ENCODE data around the gene ZNF783.

Gene ZNF783

DNA sequence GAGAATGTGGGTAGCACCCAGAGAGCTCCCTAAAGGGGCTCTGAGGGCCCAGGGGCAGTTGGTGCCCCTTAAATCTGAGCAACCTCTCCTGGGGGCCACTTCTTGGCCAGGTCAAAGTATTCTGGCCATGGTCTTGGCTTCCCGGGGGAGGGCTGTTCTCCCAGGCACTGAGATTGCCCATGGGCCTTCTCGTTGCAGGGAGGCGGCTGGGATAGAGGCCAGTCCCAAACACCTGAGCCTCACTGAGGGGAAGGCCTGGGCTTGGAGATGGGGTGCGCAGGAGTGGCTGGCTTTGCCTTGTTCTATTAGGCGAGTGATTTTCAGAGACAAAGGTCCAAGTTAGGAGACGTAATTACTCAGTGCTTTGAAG lies 33.5 kb downstream of the ZNF783 start:
- H3K27ac ChIP-seq (ENCODE audit: low read depth, low read length): no peak overlapping the region
- no peak for TF ChIP-seq EZH2phosphoT487 (IDR thresholded peaks at IDR 0.05; ENCODE audit: borderline replicate concordance, low read length)
- TF ChIP-seq, protein P1, sequence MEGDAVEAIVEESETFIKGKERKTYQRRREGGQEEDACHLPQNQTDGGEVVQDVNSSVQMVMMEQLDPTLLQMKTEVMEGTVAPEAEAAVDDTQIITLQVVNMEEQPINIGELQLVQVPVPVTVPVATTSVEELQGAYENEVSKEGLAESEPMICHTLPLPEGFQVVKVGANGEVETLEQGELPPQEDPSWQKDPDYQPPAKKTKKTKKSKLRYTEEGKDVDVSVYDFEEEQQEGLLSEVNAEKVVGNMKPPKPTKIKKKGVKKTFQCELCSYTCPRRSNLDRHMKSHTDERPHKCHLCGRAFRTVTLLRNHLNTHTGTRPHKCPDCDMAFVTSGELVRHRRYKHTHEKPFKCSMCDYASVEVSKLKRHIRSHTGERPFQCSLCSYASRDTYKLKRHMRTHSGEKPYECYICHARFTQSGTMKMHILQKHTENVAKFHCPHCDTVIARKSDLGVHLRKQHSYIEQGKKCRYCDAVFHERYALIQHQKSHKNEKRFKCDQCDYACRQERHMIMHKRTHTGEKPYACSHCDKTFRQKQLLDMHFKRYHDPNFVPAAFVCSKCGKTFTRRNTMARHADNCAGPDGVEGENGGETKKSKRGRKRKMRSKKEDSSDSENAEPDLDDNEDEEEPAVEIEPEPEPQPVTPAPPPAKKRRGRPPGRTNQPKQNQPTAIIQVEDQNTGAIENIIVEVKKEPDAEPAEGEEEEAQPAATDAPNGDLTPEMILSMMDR (IDR thresholded peaks at IDR 0.05; ENCODE audit: low read depth, low read length, poor library complexity, severe bottlenecking): no peak
- no peaks in the 10 kb centered on the region for H3F3A ChIP-seq (ENCODE audit: control insufficient read depth, insufficient read depth)

DNA sequence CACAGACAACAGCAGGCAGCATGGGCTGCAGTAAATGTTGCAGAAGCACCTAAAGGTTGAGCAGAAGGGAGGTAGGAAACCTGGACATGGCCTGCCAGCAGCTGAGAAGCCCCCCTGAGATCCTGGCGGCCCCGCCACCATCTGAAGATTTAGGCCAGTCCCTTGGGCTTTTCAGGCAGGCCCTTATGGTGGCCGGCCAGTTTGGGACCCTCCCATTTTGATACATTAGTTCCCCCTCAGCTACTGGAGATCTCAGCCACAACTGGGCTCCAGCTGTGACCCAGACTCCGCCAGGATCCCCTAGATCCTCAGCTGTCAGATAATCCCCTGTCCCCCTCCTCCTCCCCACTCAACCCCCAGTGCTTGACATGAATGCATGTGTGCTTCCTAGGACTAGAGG lies 34.4 kb downstream of the ZNF783 start:
- Histone ChIP-seq H3K27ac (ENCODE audit: low read depth, low read length) (no peak overlapping the region), H3K4me2 (ENCODE audit: low read length) (no peak overlapping the region), H4K20me1 (ENCODE audit: control insufficient read depth, insufficient read depth, low read depth, low read length) (no peaks in the 10 kb centered on the region), H3K4me3 (ENCODE audit: low read length) (no peak overlapping the region), H3F3A (ENCODE audit: control insufficient read depth, insufficient read depth) (no peaks in the 10 kb centered on the region), H3K27me3 (ENCODE audit: control insufficient read depth, low read length) (0 out of 2 replicates have a peak, but pooled peaks cover 4% of the 10 kb centered on the region), H3K4me1 (ENCODE audit: control insufficient read depth, low read length) (no peaks in the 10 kb centered on the region), H3K79me2 (ENCODE audit: control insufficient read depth, low read length) (no peaks in the 10 kb centered on the region), H3K36me3 (ENCODE audit: control insufficient read depth, low read length) (no peaks in the 10 kb centered on the region), H3K9me3 (ENCODE audit: control insufficient read depth, insufficient read depth, low read length) (no peaks in the 10 kb centered on the region), H3K9me2 (replicated peaks; ENCODE audit: control insufficient read depth, low read length) (no peaks in the 10 kb centered on the region)
- no peak for TF ChIP-seq EZH2phosphoT487 (IDR thresholded peaks at IDR 0.05; ENCODE audit: borderline replicate concordance, low read length)
- TF ChIP-seq, protein P1 (IDR thresholded peaks at IDR 0.05; ENCODE audit: low read depth, low read length, poor library complexity, severe bottlenecking): no peak

More for the DNA sequence above, 33.5 kb downstream of the ZNF783 start:
- no peaks in the 10 kb centered on the region for H3K4me1 ChIP-seq (ENCODE audit: control insufficient read depth, low read length)
- no peak overlapping the region for H3K4me2 ChIP-seq (ENCODE audit: low read length)
- H3K9me2 ChIP-seq (replicated peaks; ENCODE audit: control insufficient read depth, low read length): no peaks in the 10 kb centered on the region
- no peaks in the 10 kb centered on the region for H3K27me3 ChIP-seq (ENCODE audit: control insufficient read depth, low read length)
- H4K20me1 ChIP-seq (ENCODE audit: control insufficient read depth, insufficient read depth, low read depth, low read length): no peaks in the 10 kb centered on the region
- H3K4me3 ChIP-seq (ENCODE audit: low read length): no peak overlapping the region
- no peaks in the 10 kb centered on the region for H3K36me3 ChIP-seq (ENCODE audit: control insufficient read depth, low read length)
- H3K9me3 ChIP-seq (ENCODE audit: control insufficient read depth, insufficient read depth, low read length): no peaks in the 10 kb centered on the region
- H3K79me2 ChIP-seq (ENCODE audit: control insufficient read depth, low read length): no peaks in the 10 kb centered on the region

DNA sequence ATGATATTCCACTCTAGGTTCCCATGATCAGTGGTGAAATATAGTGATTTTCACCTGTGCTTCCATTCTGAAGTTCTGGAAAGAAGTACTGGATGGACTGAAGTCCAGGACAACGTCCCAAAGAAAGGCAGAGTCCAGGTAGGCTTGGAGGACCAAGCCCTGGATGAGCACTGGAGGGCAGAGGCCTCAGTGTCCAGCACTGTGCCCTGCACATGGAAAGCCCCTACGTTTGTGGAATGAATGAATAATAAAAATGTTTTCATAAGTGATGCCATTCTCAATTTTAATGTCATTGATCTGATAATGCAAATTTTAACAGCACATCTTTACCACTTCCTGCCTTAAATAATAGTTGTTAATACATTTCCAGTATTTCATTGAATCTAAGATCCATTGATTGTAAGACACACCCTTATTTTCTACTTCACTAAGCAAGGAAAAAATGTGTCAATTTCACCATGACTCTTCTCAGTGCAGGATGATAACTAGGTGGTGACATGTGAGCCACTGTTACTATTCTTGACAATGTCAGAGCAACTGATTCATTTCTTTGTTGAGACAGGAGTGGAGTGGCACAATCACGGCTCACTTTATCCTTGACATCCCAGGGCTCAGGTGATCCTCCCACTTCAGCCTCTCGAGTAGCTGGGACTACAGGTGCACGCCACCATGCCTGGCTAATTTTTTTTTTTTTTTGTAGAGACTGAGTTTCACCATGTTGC lies 35.2 kb downstream of the ZNF783 start:
- TF ChIP-seq, protein P1 (IDR thresholded peaks at IDR 0.05; ENCODE audit: low read depth, low read length, poor library complexity, severe bottlenecking): no peak
- TF ChIP-seq EZH2phosphoT487 (IDR thresholded peaks at IDR 0.05; ENCODE audit: borderline replicate concordance, low read length): no peak
- H3K4me3 ChIP-seq (ENCODE audit: low read length): no peak overlapping the region

More for the DNA sequence above, 35.2 kb downstream of the ZNF783 start:
- Histone ChIP-seq H3F3A (ENCODE audit: control insufficient read depth, insufficient read depth) (no peaks in the 10 kb centered on the region), H3K4me1 (ENCODE audit: control insufficient read depth, low read length) (no peaks in the 10 kb centered on the region), H3K36me3 (ENCODE audit: control insufficient read depth, low read length) (no peaks in the 10 kb centered on the region), H4K20me1 (ENCODE audit: control insufficient read depth, insufficient read depth, low read depth, low read length) (no peaks in the 10 kb centered on the region), H3K4me2 (ENCODE audit: low read length) (no peak overlapping the region), H3K9me3 (ENCODE audit: control insufficient read depth, insufficient read depth, low read length) (no peaks in the 10 kb centered on the region), H3K79me2 (ENCODE audit: control insufficient read depth, low read length) (no peaks in the 10 kb centered on the region), H3K27ac (ENCODE audit: low read depth, low read length) (no peak overlapping the region), H3K9me2 (replicated peaks; ENCODE audit: control insufficient read depth, low read length) (no peaks in the 10 kb centered on the region), H3K27me3 (ENCODE audit: control insufficient read depth, low read length) (0 out of 2 replicates have a peak, but pooled peaks cover 4% of the 10 kb centered on the region)
